ENCODE measurements around the gene SCN2A.
"Not testable (repeated sequence)": the region's sequence is repeated elsewhere in the genome, so short reads cannot be mapped to it uniquely, and the experiment has no call there.

DNA sequence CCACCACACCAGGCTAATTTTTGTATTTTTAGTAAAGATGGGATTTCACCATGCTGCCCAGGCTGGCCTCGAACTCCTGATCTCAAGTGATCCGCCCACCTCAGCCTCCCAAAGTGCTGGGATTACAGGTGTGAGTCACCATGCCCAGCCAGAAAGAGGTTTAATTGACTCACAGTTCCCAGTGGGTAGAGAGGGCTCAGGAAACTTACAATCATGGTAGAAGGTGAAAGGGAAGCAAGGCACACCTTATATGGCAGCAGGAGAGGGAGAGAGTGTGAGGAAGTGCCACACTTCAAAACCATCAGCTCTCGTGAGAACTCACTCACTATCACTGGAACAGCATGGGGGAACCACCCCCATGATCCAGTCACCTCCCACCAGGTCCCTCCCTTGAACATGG lies 159.4 kb downstream of the SCN2A start:
- not testable (repeated sequence) for TF ChIP-seq ZNF23 (tag by site-specific recombination; IDR thresholded peaks at IDR 0.05; ENCODE audit: borderline replicate concordance); ZNF747 (tag by site-specific recombination; IDR thresholded peaks at IDR 0.05); HOXA7 (CRISPR knock-in tag; IDR thresholded peaks at IDR 0.05; ENCODE audit: borderline replicate concordance); ZNF114 (tag by site-specific recombination; IDR thresholded peaks at IDR 0.05)
- TF ChIP-seq, protein P1, sequence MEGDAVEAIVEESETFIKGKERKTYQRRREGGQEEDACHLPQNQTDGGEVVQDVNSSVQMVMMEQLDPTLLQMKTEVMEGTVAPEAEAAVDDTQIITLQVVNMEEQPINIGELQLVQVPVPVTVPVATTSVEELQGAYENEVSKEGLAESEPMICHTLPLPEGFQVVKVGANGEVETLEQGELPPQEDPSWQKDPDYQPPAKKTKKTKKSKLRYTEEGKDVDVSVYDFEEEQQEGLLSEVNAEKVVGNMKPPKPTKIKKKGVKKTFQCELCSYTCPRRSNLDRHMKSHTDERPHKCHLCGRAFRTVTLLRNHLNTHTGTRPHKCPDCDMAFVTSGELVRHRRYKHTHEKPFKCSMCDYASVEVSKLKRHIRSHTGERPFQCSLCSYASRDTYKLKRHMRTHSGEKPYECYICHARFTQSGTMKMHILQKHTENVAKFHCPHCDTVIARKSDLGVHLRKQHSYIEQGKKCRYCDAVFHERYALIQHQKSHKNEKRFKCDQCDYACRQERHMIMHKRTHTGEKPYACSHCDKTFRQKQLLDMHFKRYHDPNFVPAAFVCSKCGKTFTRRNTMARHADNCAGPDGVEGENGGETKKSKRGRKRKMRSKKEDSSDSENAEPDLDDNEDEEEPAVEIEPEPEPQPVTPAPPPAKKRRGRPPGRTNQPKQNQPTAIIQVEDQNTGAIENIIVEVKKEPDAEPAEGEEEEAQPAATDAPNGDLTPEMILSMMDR (tag by site-specific recombination; IDR thresholded peaks at IDR 0.05), result not testable (repeated sequence)
